H9 (cell line): ENCODE measurements around the gene LGMN. TPM values are rescaled to one million over a fixed set of nuclear protein-coding genes. Genes with fewer than 3 reads are reported as not detected.
"Not testable (repeated sequence)": the region's sequence is repeated elsewhere in the genome, so short reads cannot be mapped to it uniquely, and the experiment has no call there.

Source experiments
- DNase-seq: peaks from one replicate; pipeline ENCODE4 v3.0.0-alpha.2; 2017
- H2AFZ ChIP-seq: one replicate; pipeline ENCODE4 v1.6.1; 2013; ENCODE audit warnings: mild to moderate bottlenecking, low read length, control low read depth, moderate library complexity
- H2AK5ac ChIP-seq: 2 replicates; pipeline ENCODE4 v1.6.1; 2013; ENCODE audit warnings: low read length, control low read depth, mixed read lengths; ENCODE audit not compliant: insufficient read length
- H2BK120ac ChIP-seq: one replicate; pipeline ENCODE4 v1.6.1; 2013; ENCODE audit warnings: low read depth, mild to moderate bottlenecking, low read length, control low read depth, inconsistent platforms; ENCODE audit not compliant: poor library complexity, severe bottlenecking
- H2BK12ac ChIP-seq: 2 replicates; pipeline ENCODE4 v1.6.1; 2013; ENCODE audit warnings: low read length, control low read depth, mixed read lengths, low read depth; ENCODE audit not compliant: insufficient read length
- H2BK15ac ChIP-seq: 2 replicates; pipeline ENCODE4 v1.6.1; 2013; ENCODE audit warnings: low read depth, low read length, control low read depth
- H2BK20ac ChIP-seq: one replicate; pipeline ENCODE4 v1.6.1; 2013; ENCODE audit warnings: low read depth, mild to moderate bottlenecking, low read length, control low read depth, inconsistent platforms; ENCODE audit not compliant: poor library complexity, severe bottlenecking
- H2BK5ac ChIP-seq: 2 replicates; pipeline ENCODE4 v1.6.1; 2013; ENCODE audit warnings: low read length, control low read depth, mixed read lengths; ENCODE audit not compliant: insufficient read length
- H3K14ac ChIP-seq: 2 replicates; pipeline ENCODE4 v1.6.1; 2013; ENCODE audit warnings: low read length, control low read depth; ENCODE audit not compliant: insufficient read depth
- H3K18ac ChIP-seq: 2 replicates; pipeline ENCODE4 v1.6.1; 2013; ENCODE audit warnings: low read depth, mild to moderate bottlenecking, mixed read lengths, low read length, control low read depth; ENCODE audit not compliant: insufficient read length
- H3K23ac ChIP-seq: 2 replicates; pipeline ENCODE4 v1.6.1; 2013; ENCODE audit warnings: low read length, control low read depth, mixed read lengths, low read depth; ENCODE audit not compliant: insufficient read length
- H3K23me2 ChIP-seq: 2 replicates; pipeline ENCODE4 v1.6.1; 2013; ENCODE audit warnings: low read depth, mild to moderate bottlenecking, mixed read lengths, low read length, control low read depth; ENCODE audit not compliant: insufficient read length, poor library complexity, severe bottlenecking
- H3K27ac ChIP-seq: 2 replicates; pipeline ENCODE4 v1.5.1; 2013; ENCODE audit warnings: low read length, control low read depth, mixed read lengths, low read depth; ENCODE audit not compliant: insufficient read length
- H3K27me3 ChIP-seq: 2 replicates; pipeline ENCODE4 v1.6.1; 2013; ENCODE audit warnings: low read length, control low read depth, inconsistent platforms; ENCODE audit not compliant: insufficient read depth
- H3K4ac ChIP-seq: 2 replicates; pipeline ENCODE4 v1.6.1; 2013; ENCODE audit warnings: low read depth, mild to moderate bottlenecking, control low read depth, inconsistent platforms, low read length, moderate library complexity
- H3K4me1 ChIP-seq: 2 replicates; pipeline ENCODE4 v1.6.1; 2013; ENCODE audit warnings: low read length, control low read depth, inconsistent platforms; ENCODE audit not compliant: insufficient read depth
- H3K4me2 ChIP-seq: 2 replicates; pipeline ENCODE4 v1.6.1; 2013; ENCODE audit warnings: low read length, control low read depth, mixed read lengths; ENCODE audit not compliant: insufficient read length, insufficient read depth
- H3K56ac ChIP-seq: 2 replicates; pipeline ENCODE4 v1.6.1; 2013; ENCODE audit warnings: low read depth, mild to moderate bottlenecking, mixed read lengths, low read length, control low read depth; ENCODE audit not compliant: insufficient read length
- H3K79me1 ChIP-seq: 2 replicates; pipeline ENCODE4 v1.6.1; 2013; ENCODE audit warnings: low read depth, mild to moderate bottlenecking, moderate library complexity, low read length, control low read depth, inconsistent platforms; ENCODE audit not compliant: insufficient read depth, poor library complexity, severe bottlenecking
- H3K79me2 ChIP-seq: 2 replicates; pipeline ENCODE4 v1.6.1; 2013; ENCODE audit warnings: low read length, control low read depth, inconsistent platforms; ENCODE audit not compliant: insufficient read depth
- H3K9ac ChIP-seq: 2 replicates; pipeline ENCODE4 v1.6.1; 2013; ENCODE audit warnings: low read length, control low read depth, mixed read lengths; ENCODE audit not compliant: insufficient read length; ENCODE audit errors: extremely low read depth
- H3K9me3 ChIP-seq: one replicate; pipeline ENCODE4 v1.6.1; 2013; ENCODE audit warnings: low read depth, low read length, inconsistent platforms; ENCODE audit not compliant: control insufficient read depth
- H3T11ph ChIP-seq: one replicate; pipeline ENCODE4 v1.6.1; 2013; ENCODE audit warnings: mild to moderate bottlenecking, low read length, control low read depth, inconsistent platforms
- H4K20me1 ChIP-seq: one replicate; pipeline ENCODE4 v1.6.1; 2013; ENCODE audit not compliant: control insufficient read depth, insufficient read length, insufficient read depth
- H4K5ac ChIP-seq: 2 replicates; pipeline ENCODE4 v1.6.1; 2013; ENCODE audit warnings: low read depth, mild to moderate bottlenecking, mixed read lengths, low read length, control low read depth; ENCODE audit not compliant: insufficient read length
- H4K8ac ChIP-seq: replicated peaks from 2 replicates; pipeline ENCODE4 v1.6.1; 2013; ENCODE audit warnings: low read length, control low read depth, mixed read lengths, low read depth; ENCODE audit not compliant: insufficient read length
- H4K91ac ChIP-seq: 2 replicates; pipeline ENCODE4 v1.6.1; 2013; ENCODE audit warnings: low read depth, mild to moderate bottlenecking, moderate library complexity, mixed read lengths, low read length, control low read depth; ENCODE audit not compliant: insufficient read length
- H3K27ac Mint-ChIP-seq, 3 experiments: 2 replicates in 2 of 3; 3 replicates in 1 of 3; pipeline ENCODE4 v1.8.0; 2020 to 2021; ENCODE audit warnings: mixed read lengths in 3 of 3, mild to moderate bottlenecking in 1 of 3, moderate library complexity in 1 of 3
- H3K27me3 Mint-ChIP-seq: 2 replicates; pipeline ENCODE4 v1.8.0; 2021; ENCODE audit warnings: low read depth, mild to moderate bottlenecking, moderate library complexity, mixed read lengths
- H3K36me3 Mint-ChIP-seq, 3 experiments: 2 replicates in 2 of 3; 3 replicates in 1 of 3; pipeline ENCODE4 v1.8.0; 2020 to 2021; ENCODE audit warnings: low read depth in 3 of 3, mixed read lengths in 3 of 3; ENCODE audit not compliant: insufficient read depth in 1 of 3
- H3K4me1 Mint-ChIP-seq, 2 experiments: 2 replicates each; pipeline ENCODE4 v1.8.0; 2020; ENCODE audit warnings: mixed read lengths in 2 of 2
- H3K4me3 Mint-ChIP-seq, 2 experiments: 2 replicates in 1 of 2; 3 replicates in 1 of 2; pipeline ENCODE4 v1.8.0; 2020 to 2021; ENCODE audit warnings: mild to moderate bottlenecking in 2 of 2, mixed read lengths in 2 of 2, moderate library complexity in 1 of 2
- H3K9me3 Mint-ChIP-seq, 2 experiments: 2 replicates in 1 of 2; 3 replicates in 1 of 2; pipeline ENCODE4 v1.8.0; 2020; ENCODE audit warnings: mild to moderate bottlenecking in 2 of 2, mixed read lengths in 2 of 2, moderate library complexity in 1 of 2
- WGBS: extraction: QIAGEN DNeasy Blood & Tissue Kit; methylation state at CpG from one replicate; pipeline ENCODE4 v1.1.7; 2013; ENCODE audit warnings: missing lambda C conversion rate, low lambda C conversion rate, mixed read lengths; ENCODE audit not compliant: insufficient read length; ENCODE audit errors: extremely low coverage; 5-methylcytosine and 5-hydroxymethylcytosine counted together
- total RNA-seq: library from RNA; stranded (reverse); gene quantifications from 2 replicates; pipeline ENCODE4 v1.2.1, GENCODE V29; 2021
- TF ChIP-seq, protein P1 (sequence below): fragments of 200-600 bp; sonication (generic); conservative IDR thresholded peaks from 3 replicates; pipeline ENCODE4 v1.8.0; 2021; ENCODE audit warnings: antibody characterized with exemption, mild to moderate bottlenecking

Gene LGMN
- total RNA-seq, 1 experiment from 2014 or later, result 55.3 TPM

DNA sequence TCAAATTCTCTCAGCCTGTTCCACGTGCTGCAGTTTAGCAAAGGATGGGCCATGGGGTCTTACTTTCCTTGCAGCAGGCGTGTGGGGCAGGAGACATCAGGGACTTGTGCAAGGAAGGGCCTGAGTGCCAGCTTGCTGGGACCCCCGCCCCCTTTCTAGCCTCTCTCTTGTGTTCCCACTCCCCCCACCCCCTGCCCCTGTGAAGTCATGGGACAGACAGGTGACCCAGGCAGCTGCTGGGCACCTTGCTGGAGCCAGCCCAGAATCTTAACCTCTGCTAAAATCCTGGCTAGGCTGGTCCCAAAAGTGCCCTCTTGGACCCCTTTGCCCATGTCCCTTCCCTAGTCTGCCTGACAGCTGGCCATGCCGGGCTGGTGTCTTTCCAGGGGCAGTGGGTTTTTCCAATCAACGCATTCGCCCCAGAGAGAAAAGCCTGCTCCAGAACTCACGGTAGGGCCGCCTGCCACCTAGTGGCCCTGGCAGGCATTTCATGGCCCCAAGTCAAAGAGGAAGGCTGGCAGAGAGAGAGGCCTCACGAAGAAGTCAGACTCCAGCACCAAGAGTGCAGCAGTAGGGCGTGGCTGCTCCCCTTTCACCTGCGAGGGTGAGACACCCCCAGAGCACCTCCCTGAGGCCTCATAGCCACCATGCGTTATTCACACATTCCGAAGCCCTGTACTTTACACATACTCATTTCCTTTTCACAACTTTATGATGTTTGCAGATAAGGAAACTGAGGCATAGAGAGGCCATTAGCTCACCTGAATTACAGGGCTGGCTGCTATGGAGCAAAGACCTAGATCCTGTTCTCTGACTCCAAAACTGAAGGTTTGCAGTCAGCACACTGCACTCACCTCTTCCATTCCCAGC, 67.4 kb downstream of the LGMN start:
- H3K4me2 ChIP-seq, result no peak overlapping the region
- H3K79me1 ChIP-seq, result no peaks in the 10 kb centered on the region
- H3K23me2 ChIP-seq, result no peaks in the 10 kb centered on the region
- no peak overlapping the region for H4K5ac ChIP-seq
- Mint-ChIP-seq H3K36me3 (no peaks in the 10 kb centered on the region), H3K4me1 (peaks cover 5 to 9% of the 10 kb centered on the region in 2 experiments), H3K9me3 (no peaks in the 10 kb centered on the region), H3K27me3 (peaks cover 2% of the 10 kb centered on the region; the same call in 1 of the 2 replicates), H3K4me3 (no peak overlapping the region), H3K27ac (no peak overlapping the region; a peak in 1 of 7 replicates)
- no peaks in the 10 kb centered on the region for H3K79me2 ChIP-seq
- no peak overlapping the region for H2AFZ ChIP-seq
- H3K27me3 ChIP-seq, result no peaks in the 10 kb centered on the region
- WGBS, result no CpG with 5 or more reads among the region's 13 CpGs
- TF ChIP-seq, protein P1, sequence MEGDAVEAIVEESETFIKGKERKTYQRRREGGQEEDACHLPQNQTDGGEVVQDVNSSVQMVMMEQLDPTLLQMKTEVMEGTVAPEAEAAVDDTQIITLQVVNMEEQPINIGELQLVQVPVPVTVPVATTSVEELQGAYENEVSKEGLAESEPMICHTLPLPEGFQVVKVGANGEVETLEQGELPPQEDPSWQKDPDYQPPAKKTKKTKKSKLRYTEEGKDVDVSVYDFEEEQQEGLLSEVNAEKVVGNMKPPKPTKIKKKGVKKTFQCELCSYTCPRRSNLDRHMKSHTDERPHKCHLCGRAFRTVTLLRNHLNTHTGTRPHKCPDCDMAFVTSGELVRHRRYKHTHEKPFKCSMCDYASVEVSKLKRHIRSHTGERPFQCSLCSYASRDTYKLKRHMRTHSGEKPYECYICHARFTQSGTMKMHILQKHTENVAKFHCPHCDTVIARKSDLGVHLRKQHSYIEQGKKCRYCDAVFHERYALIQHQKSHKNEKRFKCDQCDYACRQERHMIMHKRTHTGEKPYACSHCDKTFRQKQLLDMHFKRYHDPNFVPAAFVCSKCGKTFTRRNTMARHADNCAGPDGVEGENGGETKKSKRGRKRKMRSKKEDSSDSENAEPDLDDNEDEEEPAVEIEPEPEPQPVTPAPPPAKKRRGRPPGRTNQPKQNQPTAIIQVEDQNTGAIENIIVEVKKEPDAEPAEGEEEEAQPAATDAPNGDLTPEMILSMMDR, result peak; percentile 95
- no peaks in the 10 kb centered on the region for H3K4me1 ChIP-seq
- no peak overlapping the region for H4K91ac ChIP-seq
- no peaks in the 10 kb centered on the region for H3K9me3 ChIP-seq
- H3T11ph ChIP-seq, result no peak overlapping the region
- no peak overlapping the region for H3K56ac ChIP-seq
- no peaks in the 10 kb centered on the region for H4K20me1 ChIP-seq
- H3K27ac ChIP-seq, result no peak overlapping the region
- no peak overlapping the region for H2BK12ac ChIP-seq
- H2BK5ac ChIP-seq, result no peak overlapping the region
- H2BK20ac ChIP-seq, result no peak overlapping the region
- peak; percentile 84 for DNase-seq
- no peak overlapping the region for H3K9ac ChIP-seq
- no peak overlapping the region for H3K18ac ChIP-seq
- H2AK5ac ChIP-seq, result no peak overlapping the region
- H2BK120ac ChIP-seq, result no peak overlapping the region
- H3K23ac ChIP-seq, result no peak overlapping the region
- H3K14ac ChIP-seq, result no peak overlapping the region
- H3K4ac ChIP-seq, result no peak overlapping the region
- H2BK15ac ChIP-seq, result no peak overlapping the region
- no peak overlapping the region for H4K8ac ChIP-seq

DNA sequence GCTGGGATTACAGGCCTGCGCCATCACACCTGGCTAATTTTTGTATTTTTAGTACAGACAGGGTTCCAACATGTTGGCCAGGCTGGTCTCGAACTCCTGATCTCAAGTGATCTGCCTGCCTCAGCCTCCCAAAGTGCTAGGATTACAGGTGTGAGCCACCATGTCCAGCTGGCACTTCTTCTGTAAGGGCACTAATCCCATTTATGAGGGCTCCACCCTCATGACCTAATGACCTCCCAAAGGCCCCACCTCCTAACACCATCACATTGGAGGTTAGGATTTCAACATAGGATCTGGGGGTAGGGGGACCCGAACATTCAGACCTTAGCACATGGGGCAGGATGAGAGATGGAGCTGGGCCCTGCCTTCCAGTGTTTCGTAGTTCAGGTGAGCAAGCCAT, 68.1 kb downstream of the LGMN start:
- DNase-seq, H3K4me2 ChIP-seq, H2BK12ac ChIP-seq, H4K5ac ChIP-seq, H3K4me3 Mint-ChIP-seq, H2BK120ac ChIP-seq, H2BK20ac ChIP-seq, H3K9ac ChIP-seq, H3K18ac ChIP-seq, H3K4me1 Mint-ChIP-seq, H3K9me3 ChIP-seq, H3K14ac ChIP-seq, H3K23ac ChIP-seq, H3K23me2 ChIP-seq, H4K20me1 ChIP-seq, H2BK15ac ChIP-seq, H3K27me3 Mint-ChIP-seq, H3K4me1 ChIP-seq, H2BK5ac ChIP-seq, H3T11ph ChIP-seq, H3K79me1 ChIP-seq, H2AFZ ChIP-seq, H2AK5ac ChIP-seq, H4K8ac ChIP-seq, H3K27ac ChIP-seq, H3K36me3 Mint-ChIP-seq, H3K56ac ChIP-seq, H3K27ac Mint-ChIP-seq, H3K27me3 ChIP-seq, H3K9me3 Mint-ChIP-seq, H3K4ac ChIP-seq, H4K91ac ChIP-seq, H3K79me2 ChIP-seq: not testable (repeated sequence)
- WGBS, result no CpG with 5 or more reads among the region's 4 CpGs
